IMR-90 (cell line): Measurements from ENCODE around the gene MOB2. TPM values are rescaled to one million over a fixed set of nuclear protein-coding genes. Genes with fewer than 3 reads are reported as not detected.

Experiments used
- ATAC-seq: fragments of 200-7000 bp; cut with Tn5 transposase; 2 replicates; pipeline ENCODE4 v1.9.1; 2020; ENCODE audit warnings: low read depth, mild to moderate bottlenecking, moderate library complexity
- BruUV-seq: library from RNA; stranded (reverse); fragments of 400-500 nt; replicated peaks from 2 replicates; lab custom pipeline; 2021; lab: Mats Ljungman, UMichigan
- CTCF ChIA-PET: fragments of 300-600 bp; formaldehyde crosslinking; extraction: SDS; loops from one replicate; lab custom pipeline; 2021; ENCODE audit warnings: antibody characterized with exemption; lab: Yijun Ruan, JAX
- POLR2A ChIA-PET: fragments of 300-600 bp; sonication (Branson Sonifier 250); formaldehyde crosslinking; loops from one replicate; lab custom pipeline; 2022; ENCODE audit warnings: antibody characterized with exemption; ENCODE audit not compliant: unreplicated experiment; lab: Charles Lee
- DNase-seq: peaks from one replicate; pipeline ENCODE4 v3.0.0; 2013
- H2AFZ ChIP-seq: replicated peaks from 2 replicates; pipeline ENCODE3; 2013; ENCODE audit warnings: low read length, mild to moderate bottlenecking; ENCODE audit not compliant: poor library complexity
- H2AK5ac ChIP-seq: 2 replicates; pipeline ENCODE4 v1.6.1; 2013; ENCODE audit warnings: low read depth, low read length, inconsistent platforms
- H2AK9ac ChIP-seq: replicated peaks from 2 replicates; pipeline ENCODE3; 2013; ENCODE audit warnings: mild to moderate bottlenecking, low read depth, low read length, moderate library complexity; ENCODE audit not compliant: poor library complexity
- H2BK120ac ChIP-seq: 2 replicates; pipeline ENCODE4 v1.6.1; 2013; ENCODE audit warnings: low read depth, low read length, inconsistent platforms
- H2BK15ac ChIP-seq: 3 replicates; pipeline ENCODE4 v1.6.1; 2013; ENCODE audit warnings: low read depth, low read length, inconsistent platforms
- H2BK20ac ChIP-seq: 2 replicates; pipeline ENCODE4 v1.6.1; 2013; ENCODE audit warnings: low read depth, mild to moderate bottlenecking, inconsistent platforms, low read length, moderate library complexity
- H2BK5ac ChIP-seq: 2 replicates; pipeline ENCODE4 v1.6.1; 2013; ENCODE audit warnings: mild to moderate bottlenecking, low read depth, low read length, inconsistent platforms; ENCODE audit not compliant: poor library complexity, severe bottlenecking
- H3K14ac ChIP-seq: replicated peaks from 2 replicates; pipeline ENCODE4 v1.6.1; 2013; ENCODE audit warnings: low read depth, low read length, inconsistent platforms
- H3K18ac ChIP-seq: 2 replicates; pipeline ENCODE4 v1.6.1; 2013; ENCODE audit warnings: low read depth, low read length, control low read depth
- H3K23ac ChIP-seq: 2 replicates; pipeline ENCODE4 v1.6.1; 2013; ENCODE audit warnings: low read depth, low read length, inconsistent platforms
- H3K27ac ChIP-seq: 2 replicates; pipeline ENCODE4 v1.5.1; 2013; ENCODE audit warnings: mild to moderate bottlenecking, control low read depth, low read length; ENCODE audit not compliant: insufficient read depth
- H3K27me3 ChIP-seq: 2 replicates; pipeline ENCODE4 v1.6.1; 2013; ENCODE audit warnings: low read length; ENCODE audit not compliant: control insufficient read depth, insufficient read depth
- H3K36me3 ChIP-seq: 2 replicates; pipeline ENCODE4 v1.6.1; 2013; ENCODE audit warnings: low read length, mixed read lengths; ENCODE audit not compliant: control insufficient read depth, insufficient read depth
- H3K4ac ChIP-seq: 2 replicates; pipeline ENCODE4 v1.6.1; 2013; ENCODE audit warnings: low read depth, low read length, inconsistent platforms
- H3K4me1 ChIP-seq: 2 replicates; pipeline ENCODE4 v1.6.1; 2013; ENCODE audit warnings: low read length, mixed read lengths; ENCODE audit not compliant: control insufficient read depth, insufficient read depth
- H3K4me2 ChIP-seq: 2 replicates; pipeline ENCODE4 v1.6.1; 2013; ENCODE audit warnings: low read depth, mild to moderate bottlenecking, control low read depth, low read length, moderate library complexity
- H3K4me3 ChIP-seq: 2 replicates; pipeline ENCODE4 v1.5.1; 2013; ENCODE audit warnings: low read depth, mild to moderate bottlenecking, control low read depth, low read length, moderate library complexity; ENCODE audit not compliant: insufficient read depth
- H3K56ac ChIP-seq: 2 replicates; pipeline ENCODE4 v1.6.1; 2013; ENCODE audit warnings: low read length, inconsistent platforms; ENCODE audit not compliant: insufficient read depth; ENCODE audit errors: extremely low read depth
- H3K79me1 ChIP-seq, 2 experiments: 2 replicates each; pipeline ENCODE4 v1.6.1; 2013; ENCODE audit warnings: low read length in 2 of 2, inconsistent platforms in 1 of 2, low read depth in 1 of 2
- H3K9ac ChIP-seq: 2 replicates; pipeline ENCODE4 v1.6.1; 2013; ENCODE audit warnings: low read depth, low read length, control low read depth
- H3K9me1 ChIP-seq: 2 replicates; pipeline ENCODE4 v1.6.1; 2013; ENCODE audit warnings: low read length, inconsistent platforms; ENCODE audit not compliant: insufficient read depth
- H3K9me3 ChIP-seq: 2 replicates; pipeline ENCODE4 v1.6.1; 2013; ENCODE audit warnings: low read length; ENCODE audit not compliant: control insufficient read depth, insufficient read depth
- H4K20me1 ChIP-seq: 2 replicates; pipeline ENCODE4 v1.6.1; 2013; ENCODE audit warnings: low read length, inconsistent platforms; ENCODE audit not compliant: insufficient read depth
- H4K5ac ChIP-seq: 2 replicates; pipeline ENCODE4 v1.6.1; 2013; ENCODE audit warnings: mild to moderate bottlenecking, low read depth, low read length, control low read depth
- H4K8ac ChIP-seq, 2 experiments: 2 replicates each; pipeline ENCODE4 v1.6.1; 2013; ENCODE audit warnings: low read depth in 2 of 2, low read length in 2 of 2, control low read depth in 1 of 2, inconsistent platforms in 1 of 2
- H4K91ac ChIP-seq: 2 replicates; pipeline ENCODE4 v1.6.1; 2013; ENCODE audit warnings: low read depth, low read length, inconsistent platforms; ENCODE audit not compliant: insufficient read depth
- BHLHE40 ChIP-seq: fragments of 150-350 bp; IDR thresholded peaks from 2 replicates; pipeline ENCODE4 v1.6.1; 2016; ENCODE audit warnings: mild to moderate bottlenecking, low read depth, low read length
- CHD1 ChIP-seq: IDR thresholded peaks from 2 replicates; pipeline ENCODE4 v1.6.1; 2012; ENCODE audit warnings: low read depth, low read length, improper control_type of control experiment
- POLR2A ChIP-seq: IDR thresholded peaks from 2 replicates; pipeline ENCODE4 v1.6.1; 2012; ENCODE audit warnings: mild to moderate bottlenecking, low read depth, low read length
- RAD21 ChIP-seq: IDR thresholded peaks from 2 replicates; pipeline ENCODE4 v1.6.1; 2012; ENCODE audit warnings: low read length, improper control_type of control experiment
- RCOR1 ChIP-seq: IDR thresholded peaks from 2 replicates; pipeline ENCODE4 v1.6.1; 2012; ENCODE audit warnings: mild to moderate bottlenecking, low read length, improper control_type of control experiment; ENCODE audit not compliant: insufficient replicate concordance
- SMC3 ChIP-seq: fragments of 150-350 bp; IDR thresholded peaks from 2 replicates; pipeline ENCODE4 v1.6.1; 2016; ENCODE audit warnings: low read depth, mild to moderate bottlenecking, antibody characterized with exemption, low read length, moderate library complexity
- USF2 ChIP-seq: fragments of 150-350 bp; IDR thresholded peaks from 2 replicates; pipeline ENCODE4 v1.6.1; 2017; ENCODE audit warnings: mild to moderate bottlenecking, antibody characterized with exemption, low read length, low read depth
- WGBS, 2 experiments: methylation state at CpG; one replicate each; pipeline versions ENCODE4 v1.1.5 to v1.1.7; 2013; ENCODE audit warnings: missing lambda C conversion rate in 2 of 2; ENCODE audit not compliant: insufficient read length in 1 of 2; ENCODE audit errors: extremely low coverage in 2 of 2; 5-methylcytosine and 5-hydroxymethylcytosine counted together
- dilution Hi-C: fragments of 300-500 bp; cut with HindIII; formaldehyde crosslinking; loops from one replicate; pipeline ENCODE4 v1.14.3; 2018; ENCODE audit warnings: low sequenced_read_pairs; ENCODE audit not compliant: unreplicated experiment
- in situ Hi-C: fragments of 300-500 bp; cut with MboI; formaldehyde crosslinking; loops from 3 replicates; pipeline ENCODE4 v1.14.3; 2019; ENCODE audit warnings: low sequenced_read_pairs, inconsistent platforms, mixed read lengths
- intact Hi-C: fragments of 100-400 bp; cut with micrococcal nuclease; formaldehyde crosslinking; loops from 2 replicates; pipeline ENCODE4 v1.10.0; 2022
- polyA plus RNA-seq, 3 experiments: library from polyadenylated mRNA; depleted of rRNA; stranded (reverse); fragments of >200 nt; gene quantifications; 2 replicates each; pipeline ENCODE4 v1.2.3, GENCODE V29; 2012; ENCODE audit warnings: low replicate concordance in 1 of 3
- total RNA-seq: library from RNA; depleted of rRNA; stranded (reverse); fragments of >200 nt; gene quantifications from 2 replicates; pipeline ENCODE4 v1.2.3, GENCODE V29; 2012
- TF ChIP-seq, protein P1 (sequence below): fragments of 150-350 bp; IDR thresholded peaks from 2 replicates; pipeline ENCODE4 v1.6.1; 2016; ENCODE audit warnings: low read depth, mild to moderate bottlenecking, low read length, moderate library complexity, borderline replicate concordance

MOB2 gene
- total and polyA plus RNA-seq, 2 of the 4 experiments (the other 2 are of a cell fraction), result 23.7 to 36.2 TPM

DNA sequence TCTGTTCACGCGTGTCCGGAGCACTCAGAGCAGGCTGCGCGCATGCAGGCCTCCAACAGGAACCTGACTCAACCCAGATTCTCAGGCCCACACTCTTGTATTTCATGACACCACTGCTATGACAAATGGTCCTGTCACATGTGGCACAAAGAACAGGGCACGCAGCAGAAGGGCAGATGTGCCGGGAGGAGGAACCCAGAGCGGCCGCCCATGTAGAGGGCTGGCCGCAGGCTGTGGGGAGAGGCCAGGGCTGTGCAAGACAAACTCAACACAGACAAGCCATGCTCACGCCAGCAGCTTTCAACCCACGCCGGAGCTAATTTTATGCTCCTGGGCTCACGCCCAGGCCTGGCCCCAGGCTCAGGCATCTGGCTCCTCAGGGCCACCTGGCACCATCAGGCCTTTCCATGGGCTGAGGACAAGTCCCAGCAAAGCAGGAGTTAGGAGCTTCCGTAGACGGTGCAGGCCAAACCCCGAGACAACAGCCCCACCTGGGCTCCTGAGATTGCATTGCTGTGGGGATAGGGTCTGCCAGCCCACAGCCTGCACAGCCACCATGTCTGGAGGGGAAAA is 45.5 kb upstream of the MOB2 start:
- H3K4me1 ChIP-seq, result peaks cover 3% of the 10 kb centered on the region; the same call in 1 of the 2 replicates
- no peak overlapping the region for H2AK9ac ChIP-seq
- no peak overlapping the region for H3K18ac ChIP-seq
- ATAC-seq (0 out of 2 replicates have a peak, but pooled peaks have one; percentile 21), DNase-seq (no peak)
- H2BK5ac ChIP-seq, result no peak overlapping the region
- TF ChIP-seq SMC3 (no peak), CHD1 (no peak), RCOR1 (no peak), POLR2A (no peak), BHLHE40 (no peak), RAD21 (no peak), USF2 (no peak)
- TF ChIP-seq, protein P1, sequence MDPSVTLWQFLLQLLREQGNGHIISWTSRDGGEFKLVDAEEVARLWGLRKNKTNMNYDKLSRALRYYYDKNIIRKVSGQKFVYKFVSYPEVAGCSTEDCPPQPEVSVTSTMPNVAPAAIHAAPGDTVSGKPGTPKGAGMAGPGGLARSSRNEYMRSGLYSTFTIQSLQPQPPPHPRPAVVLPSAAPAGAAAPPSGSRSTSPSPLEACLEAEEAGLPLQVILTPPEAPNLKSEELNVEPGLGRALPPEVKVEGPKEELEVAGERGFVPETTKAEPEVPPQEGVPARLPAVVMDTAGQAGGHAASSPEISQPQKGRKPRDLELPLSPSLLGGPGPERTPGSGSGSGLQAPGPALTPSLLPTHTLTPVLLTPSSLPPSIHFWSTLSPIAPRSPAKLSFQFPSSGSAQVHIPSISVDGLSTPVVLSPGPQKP, result no peak
- H3K4me3 ChIP-seq, result no peak overlapping the region
- no peak overlapping the region for H3K14ac ChIP-seq
- no peak overlapping the region for H3K27ac ChIP-seq
- CTCF ChIA-PET, result no interaction called here
- H3K79me1 ChIP-seq, result peaks cover 33 to 87% of the 10 kb centered on the region in 2 experiments
- intact Hi-C loops (no loop called here), in situ Hi-C loops (no loop called here), dilution Hi-C loops (no loop called here)
- no peaks in the 10 kb centered on the region for H3K9me3 ChIP-seq
- H4K5ac ChIP-seq, result no peak overlapping the region
- no peak overlapping the region for H2BK15ac ChIP-seq
- no peak overlapping the region for H3K23ac ChIP-seq
- H2AK5ac ChIP-seq, result no peak overlapping the region
- H4K91ac ChIP-seq, result no peak overlapping the region
- no peaks in the 10 kb centered on the region for H3K27me3 ChIP-seq
- no peak overlapping the region for H3K56ac ChIP-seq
- no peak overlapping the region for H4K8ac ChIP-seq
- H3K9me1 ChIP-seq, result peaks cover 19% of the 10 kb centered on the region
- H2BK120ac ChIP-seq, result no peak overlapping the region
- H2BK20ac ChIP-seq, result no peak overlapping the region
- 90% methylated on average over 9 of the region's 17 CpGs; no CpG with 5 or more reads in 1 of the 2 experiments for WGBS, 2 experiments
- no peak overlapping the region for H2AFZ ChIP-seq
- H4K20me1 ChIP-seq, result peaks cover 86% of the 10 kb centered on the region
- no peak overlapping the region for H3K9ac ChIP-seq
- no TSS peak for BruUV-seq
- peaks cover 9% of the 10 kb centered on the region for H3K36me3 ChIP-seq
- no peak overlapping the region for H3K4ac ChIP-seq
- POLR2A ChIA-PET, result no interaction called here
- H3K4me2 ChIP-seq, result no peak overlapping the region
